Endothelial cell (in vitro differentiated cells): Measurements from ENCODE around the gene ZHX3. TPM values are rescaled to one million over a fixed set of nuclear protein-coding genes. Genes with fewer than 3 reads are reported as not detected.

ENCODE experiments used
- DNase-seq: peaks from one replicate; pipeline ENCODE4 v3.0.0; 2021; ENCODE audit warnings: low spot score
- H3K27ac Mint-ChIP-seq: one replicate; pipeline ENCODE4 v1.8.0; 2021; ENCODE audit warnings: mixed read lengths, inconsistent platforms; ENCODE audit not compliant: unreplicated experiment
- H3K27me3 Mint-ChIP-seq: one replicate; pipeline ENCODE4 v1.8.0; 2021; ENCODE audit warnings: mild to moderate bottlenecking, moderate library complexity, mixed read lengths, inconsistent platforms; ENCODE audit not compliant: unreplicated experiment
- H3K36me3 Mint-ChIP-seq: one replicate; pipeline ENCODE4 v1.8.0; 2021; ENCODE audit warnings: mild to moderate bottlenecking, low read depth, mixed read lengths, inconsistent platforms; ENCODE audit not compliant: unreplicated experiment
- H3K4me1 Mint-ChIP-seq: one replicate; pipeline ENCODE4 v1.8.0; 2021; ENCODE audit warnings: mild to moderate bottlenecking, mixed read lengths, inconsistent platforms; ENCODE audit not compliant: unreplicated experiment
- H3K4me3 Mint-ChIP-seq: one replicate; pipeline ENCODE4 v1.8.0; 2021; ENCODE audit warnings: mild to moderate bottlenecking, mixed read lengths, inconsistent platforms; ENCODE audit not compliant: unreplicated experiment
- H3K9me3 Mint-ChIP-seq: one replicate; pipeline ENCODE4 v1.8.0; 2021; ENCODE audit warnings: mixed read lengths, inconsistent platforms; ENCODE audit not compliant: unreplicated experiment
- CTCF ChIP-seq: fragments of 200-600 bp; sonication (generic); IDR thresholded peaks from one replicate; pipeline ENCODE4 v1.5.0; 2021; ENCODE audit warnings: antibody characterized with exemption; ENCODE audit not compliant: unreplicated experiment
- total RNA-seq: library from RNA; stranded (reverse); fragmentation: NEBNext Ultra II Directional; extraction: Animal tissue kit (Norgen Biotek cat#: 25700); gene quantifications from one replicate; pipeline ENCODE4 v1.2.1, GENCODE V29; 2021; ENCODE audit not compliant: unreplicated experiment

Gene ZHX3
- total RNA-seq, 1 donor from 2014 or later: 20.9 TPM

- Mint-ChIP-seq H3K4me3 (no peak overlapping the region), H3K36me3 (no peaks in the 10 kb centered on the region), H3K27me3 (no peaks in the 10 kb centered on the region), H3K4me1 (peaks cover 11% of the 10 kb centered on the region), H3K27ac (no peak overlapping the region), H3K9me3 (no peaks in the 10 kb centered on the region)
- TF ChIP-seq CTCF: no peak
- DNase-seq: no peak
Observed at GRCh38 chr20:41256516-41256915, 61.0 kb downstream of the ZHX3 start.

- TF ChIP-seq CTCF: no peak
- H3K4me1 Mint-ChIP-seq: peaks cover 8% of the 10 kb centered on the region
- no peak overlapping the region for H3K4me3 Mint-ChIP-seq
- DNase-seq: no peak
- no peaks in the 10 kb centered on the region for H3K9me3 Mint-ChIP-seq
- H3K27ac Mint-ChIP-seq: no peak overlapping the region
- H3K36me3 Mint-ChIP-seq: no peaks in the 10 kb centered on the region
- H3K27me3 Mint-ChIP-seq: no peaks in the 10 kb centered on the region
Observed at GRCh38 chr20:41255655-41256054, 61.9 kb downstream of the ZHX3 start.

- Mint-ChIP-seq H3K9me3 (no peaks in the 10 kb centered on the region), H3K4me3 (no peak overlapping the region), H3K27me3 (peaks cover 4% of the 10 kb centered on the region), H3K27ac (no peak overlapping the region), H3K36me3 (no peaks in the 10 kb centered on the region), H3K4me1 (no peaks in the 10 kb centered on the region)
- TF ChIP-seq CTCF: peak; percentile 74
- peak; percentile 58 for DNase-seq
Observed at GRCh38 chr20:41249411-41250281, 67.9 kb downstream of the ZHX3 start.

- H3K4me1 Mint-ChIP-seq: no peaks in the 10 kb centered on the region
- TF ChIP-seq CTCF: no peak
- no peak overlapping the region for H3K4me3 Mint-ChIP-seq
- no peak overlapping the region for H3K27ac Mint-ChIP-seq
- peaks cover 4% of the 10 kb centered on the region for H3K27me3 Mint-ChIP-seq
- no peak for DNase-seq
- no peaks in the 10 kb centered on the region for H3K36me3 Mint-ChIP-seq
- no peaks in the 10 kb centered on the region for H3K9me3 Mint-ChIP-seq
Observed at GRCh38 chr20:41248368-41249024, 69.0 kb downstream of the ZHX3 start.
